ENCODE measurements around the gene COTL1. TPM values are rescaled to one million over a fixed set of nuclear protein-coding genes. Genes with fewer than 3 reads are reported as not detected.
"Not testable (repeated sequence)": the region's sequence is repeated elsewhere in the genome, so short reads cannot be mapped to it uniquely, and the experiment has no call there.

COTL1 gene
- total RNA-seq, 4 donors from 2014 or later: 34.5 to 42.9 (median 40.7) TPM

DNA sequence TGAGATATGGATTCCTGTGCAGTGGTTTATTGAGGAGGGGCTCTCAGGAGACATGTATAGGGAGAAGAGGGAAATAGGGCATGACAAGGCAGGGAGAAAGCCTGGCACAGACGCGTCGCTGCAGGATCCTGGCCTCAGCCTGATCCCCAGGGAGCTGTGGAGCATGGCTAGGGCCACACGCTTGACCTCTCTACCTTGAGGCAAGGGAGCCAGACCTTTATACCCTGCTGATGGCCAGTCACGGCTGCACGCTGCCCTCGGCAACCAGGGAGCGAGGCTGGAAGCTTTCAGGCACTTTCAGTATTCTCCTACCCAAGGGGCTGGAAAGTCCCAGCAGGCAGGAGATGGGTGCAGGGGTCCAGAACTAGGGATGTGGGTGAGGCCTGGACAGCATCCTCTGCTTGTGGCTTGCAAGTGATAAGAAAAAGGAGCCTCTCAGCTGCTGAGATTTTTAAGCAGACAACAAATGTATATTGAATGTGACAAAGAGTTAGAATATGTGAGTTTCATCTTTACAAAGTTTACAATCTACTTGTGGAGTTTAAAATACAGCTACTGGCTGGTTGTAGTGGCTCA lies 20.4 kb upstream of the COTL1 start:
- intact Hi-C loops (cut with DNase I): no loop called here
- TF ChIP-seq POLR2AphosphoS5 (IDR thresholded peaks at IDR 0.05): no peak
- TF ChIP-seq EP300 (IDR thresholded peaks at IDR 0.05): no peak
- TF ChIP-seq, protein P1, sequence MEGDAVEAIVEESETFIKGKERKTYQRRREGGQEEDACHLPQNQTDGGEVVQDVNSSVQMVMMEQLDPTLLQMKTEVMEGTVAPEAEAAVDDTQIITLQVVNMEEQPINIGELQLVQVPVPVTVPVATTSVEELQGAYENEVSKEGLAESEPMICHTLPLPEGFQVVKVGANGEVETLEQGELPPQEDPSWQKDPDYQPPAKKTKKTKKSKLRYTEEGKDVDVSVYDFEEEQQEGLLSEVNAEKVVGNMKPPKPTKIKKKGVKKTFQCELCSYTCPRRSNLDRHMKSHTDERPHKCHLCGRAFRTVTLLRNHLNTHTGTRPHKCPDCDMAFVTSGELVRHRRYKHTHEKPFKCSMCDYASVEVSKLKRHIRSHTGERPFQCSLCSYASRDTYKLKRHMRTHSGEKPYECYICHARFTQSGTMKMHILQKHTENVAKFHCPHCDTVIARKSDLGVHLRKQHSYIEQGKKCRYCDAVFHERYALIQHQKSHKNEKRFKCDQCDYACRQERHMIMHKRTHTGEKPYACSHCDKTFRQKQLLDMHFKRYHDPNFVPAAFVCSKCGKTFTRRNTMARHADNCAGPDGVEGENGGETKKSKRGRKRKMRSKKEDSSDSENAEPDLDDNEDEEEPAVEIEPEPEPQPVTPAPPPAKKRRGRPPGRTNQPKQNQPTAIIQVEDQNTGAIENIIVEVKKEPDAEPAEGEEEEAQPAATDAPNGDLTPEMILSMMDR (IDR thresholded peaks at IDR 0.05): no peak
- TF ChIP-seq POLR2A (IDR thresholded peaks at IDR 0.05; ENCODE audit: low read depth): no peak
- no peak overlapping the region for H3K4me3 ChIP-seq
- peaks cover 22 to 29% (median 27%) of the 10 kb centered on the region in 4 donors for H3K4me1 ChIP-seq
- WGBS: 97% methylated on average over 8 of the region's 8 CpGs
- no peak overlapping the region for H3K27ac ChIP-seq (replicated peaks in 1 of 4)
- DNase-seq (ENCODE audit: extremely low spot score): no peak
- no peaks in the 10 kb centered on the region for H3K9me3 ChIP-seq
- no peaks in the 10 kb centered on the region for H3K27me3 ChIP-seq
- no peaks in the 10 kb centered on the region for H3K36me3 ChIP-seq

DNA sequence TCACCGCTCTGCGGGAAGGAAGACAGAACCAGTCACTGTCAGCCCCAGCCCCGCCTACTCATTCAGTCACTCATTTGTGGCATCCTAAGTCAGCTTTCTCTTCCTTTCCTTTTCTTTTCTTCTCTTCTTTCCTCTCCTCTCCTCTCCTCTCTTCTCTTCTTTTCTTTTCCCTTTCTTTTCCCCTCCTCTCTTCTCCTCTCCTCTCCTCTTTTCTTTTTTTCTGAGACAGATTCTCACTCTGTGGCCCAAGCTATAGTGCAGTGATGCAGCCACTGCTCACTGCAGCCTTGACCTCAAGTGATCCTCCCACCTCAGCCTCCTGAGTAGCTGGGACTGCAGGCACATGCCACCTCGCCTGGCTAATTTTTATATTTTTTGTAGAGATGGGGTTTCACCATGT lies 19.8 kb upstream of the COTL1 start:
- H3K36me3 ChIP-seq: no peaks in the 10 kb centered on the region
- no peak overlapping the region for H3K27ac ChIP-seq (replicated peaks in 1 of 4)
- 91% methylated on average over 4 of the region's 4 CpGs for WGBS
- intact Hi-C loops (cut with DNase I): no loop called here
- H3K27me3 ChIP-seq: no peaks in the 10 kb centered on the region
- H3K4me1 ChIP-seq: peaks cover 20 to 27% (median 24%) of the 10 kb centered on the region in 4 donors
- H3K4me3 ChIP-seq: no peak overlapping the region
- no peak for DNase-seq (ENCODE audit: extremely low spot score)
- no peaks in the 10 kb centered on the region for H3K9me3 ChIP-seq
- TF ChIP-seq EP300 (IDR thresholded peaks at IDR 0.05) (no peak), POLR2AphosphoS5 (IDR thresholded peaks at IDR 0.05) (no peak)
- TF ChIP-seq, protein P1 (IDR thresholded peaks at IDR 0.05): no peak

DNA sequence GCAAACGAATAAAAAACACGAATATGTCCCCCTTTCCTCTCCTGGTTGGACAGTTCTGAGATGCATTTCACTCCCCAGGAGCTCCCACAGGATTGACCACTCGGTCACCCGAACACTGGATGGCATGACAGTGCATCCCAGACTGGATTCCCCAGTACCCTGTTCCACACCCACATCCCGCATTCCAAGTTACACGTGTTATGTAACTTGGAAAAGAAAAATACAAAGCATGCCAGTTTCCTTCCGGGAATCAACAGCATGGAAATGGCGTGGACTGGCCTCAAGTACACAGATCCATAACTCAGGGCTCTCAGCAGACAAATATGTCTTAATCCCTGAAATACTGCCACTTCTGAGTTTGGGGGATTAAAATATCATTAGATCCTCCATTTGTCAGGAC lies 17.8 kb upstream of the COTL1 start:
- WGBS: 75% methylated on average over 8 of the region's 8 CpGs
- no peak for DNase-seq (ENCODE audit: extremely low spot score)
- intact Hi-C loops (cut with DNase I): no loop called here
- Histone ChIP-seq H3K36me3 (no peaks in the 10 kb centered on the region), H3K9me3 (no peaks in the 10 kb centered on the region), H3K27ac (replicated peaks in 1 of 4) (no peak overlapping the region), H3K27me3 (no peaks in the 10 kb centered on the region), H3K4me3 (no peak overlapping the region), H3K4me1 (peaks cover 3 to 18% (median 9%) of the 10 kb centered on the region in 4 donors)
- TF ChIP-seq EP300 (IDR thresholded peaks at IDR 0.05): no peak

DNA sequence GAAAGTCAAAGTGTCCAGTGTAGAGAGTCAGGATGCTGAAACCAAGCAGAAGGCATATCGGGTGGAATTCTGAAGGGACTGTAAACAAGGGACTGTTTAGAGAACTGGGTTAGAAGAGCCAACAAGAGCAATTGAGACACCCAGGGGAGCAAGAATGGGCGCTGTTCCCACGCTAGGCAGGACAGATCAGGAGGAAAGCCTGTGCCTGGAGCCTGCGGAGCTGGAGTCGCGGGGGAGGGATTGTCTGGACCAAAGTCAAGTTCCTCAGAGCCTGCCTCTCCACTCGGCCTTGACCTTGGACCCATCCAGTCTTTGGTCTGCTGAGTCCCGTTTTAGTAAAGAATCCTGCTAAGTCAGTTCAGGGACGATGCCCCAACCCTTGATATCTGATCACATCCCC lies 15.7 kb upstream of the COTL1 start:
- Histone ChIP-seq H3K27ac (replicated peaks in 1 of 4) (no peak overlapping the region), H3K36me3 (no peaks in the 10 kb centered on the region), H3K4me1 (peaks cover 3 to 18% (median 9%) of the 10 kb centered on the region in 4 donors), H3K27me3 (no peaks in the 10 kb centered on the region), H3K4me3 (no peak overlapping the region), H3K9me3 (no peaks in the 10 kb centered on the region)
- TF ChIP-seq POLR2A (IDR thresholded peaks at IDR 0.05; ENCODE audit: low read depth) (no peak), EP300 (IDR thresholded peaks at IDR 0.05) (no peak), POLR2AphosphoS5 (IDR thresholded peaks at IDR 0.05) (peak in 1 of 2 donors; percentile 16)
- TF ChIP-seq, protein P1 (IDR thresholded peaks at IDR 0.05): no peak
- WGBS: 53% methylated on average over 9 of the region's 9 CpGs
- intact Hi-C loops (cut with DNase I): no loop called here
- no peak for DNase-seq (ENCODE audit: extremely low spot score)

DNA sequence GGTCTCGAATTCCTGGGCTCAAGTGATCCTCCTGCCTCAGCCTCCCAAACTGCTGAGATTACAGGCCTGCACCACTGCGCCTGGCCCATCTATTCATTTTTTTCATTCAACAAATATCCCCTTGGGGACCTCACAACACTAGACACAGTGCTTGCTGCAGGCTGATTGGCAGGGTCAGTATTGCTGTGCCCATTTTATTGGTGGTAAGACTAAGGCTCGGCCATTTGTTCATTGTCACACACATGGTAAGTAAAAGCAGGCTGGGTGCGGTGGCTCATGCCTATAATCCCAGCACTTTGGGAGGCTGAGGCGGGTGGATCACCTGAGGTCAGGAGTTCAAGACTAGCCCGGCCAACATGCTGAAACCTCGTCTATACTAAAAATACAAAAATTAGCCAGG lies 15.0 kb upstream of the COTL1 start:
- intact Hi-C loops (cut with DNase I); H3K9me3 ChIP-seq; DNase-seq (ENCODE audit: extremely low spot score); H3K4me3 ChIP-seq; H3K36me3 ChIP-seq; H3K27me3 ChIP-seq; H3K27ac ChIP-seq (replicated peaks in 1 of 4): not testable (repeated sequence)
- H3K4me1 ChIP-seq: peaks cover 3 to 18% (median 9%) of the 10 kb centered on the region in 4 donors
- 89% methylated on average over 7 of the region's 7 CpGs for whole genome bisulfite sequencing

DNA sequence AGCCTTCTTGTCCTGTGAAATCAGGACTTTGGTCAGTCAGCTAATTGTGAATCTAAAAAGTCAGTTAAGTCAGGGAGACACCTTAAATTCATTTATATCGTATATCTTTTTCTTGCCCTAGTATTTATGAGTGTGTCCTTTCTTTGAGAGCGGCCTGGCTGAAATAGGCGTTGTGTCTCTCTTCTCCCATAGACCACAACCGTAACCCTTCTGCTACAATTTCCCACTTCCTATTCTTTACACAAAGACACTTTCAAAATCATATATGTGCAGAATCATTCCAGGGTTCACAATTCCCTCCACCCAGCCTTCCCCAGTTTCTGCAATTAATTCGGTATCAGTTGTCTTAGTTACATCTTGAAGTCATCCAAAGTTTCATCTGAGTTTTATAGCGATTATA lies 14.0 kb upstream of the COTL1 start:
- Histone ChIP-seq H3K27me3 (no peaks in the 10 kb centered on the region), H3K36me3 (no peaks in the 10 kb centered on the region), H3K9me3 (no peaks in the 10 kb centered on the region), H3K4me3 (no peak overlapping the region), H3K4me1 (peaks cover 3 to 18% (median 9%) of the 10 kb centered on the region in 4 donors), H3K27ac (replicated peaks in 1 of 4) (no peak overlapping the region)
- TF ChIP-seq EP300 (IDR thresholded peaks at IDR 0.05) (no peak), POLR2AphosphoS5 (IDR thresholded peaks at IDR 0.05) (no peak), POLR2A (IDR thresholded peaks at IDR 0.05; ENCODE audit: low read depth) (no peak)
- TF ChIP-seq, protein P1 (IDR thresholded peaks at IDR 0.05): no peak
- no peak for DNase-seq (ENCODE audit: extremely low spot score)
- WGBS: 76% methylated on average over 6 of the region's 6 CpGs
- intact Hi-C loops (cut with DNase I): no loop called here
